DMS53 treated with DMSO at 0.1 percent for 48 hours (cell line): ENCODE results near the gene CHRNA5.

ENCODE experiments used
- DNase-seq: peaks from one replicate; lab custom pipeline; 2025; ENCODE audit not compliant: unreplicated experiment; lab: John Stamatoyannopoulos, UW

The CHRNA5 gene

GRCh38 chr15:78636378-78636859, 71.1 kb downstream of the CHRNA5 start:
- no peak for DNase-seq

- DNase-seq, result no peak
Observed at GRCh38 chr15:78637776-78638435, 72.6 kb downstream of the CHRNA5 start.

- peak; percentile 37 for DNase-seq
Observed at GRCh38 chr15:78638658-78639314, 73.5 kb downstream of the CHRNA5 start.

GRCh38 chr15:78640527-78641101, 75.3 kb downstream of the CHRNA5 start:
- DNase-seq, result no peak

GRCh38 chr15:78641102-78641748, 75.9 kb downstream of the CHRNA5 start, which contains the start of gene CHRNB4:
CHRNB4 (minus strand) TSS chr15:78641210; CDS start chr15:78641133, 77 bp downstream.
- DNase-seq, result no peak

- DNase-seq, result no peak
Observed at GRCh38 chr15:78641749-78642275, 76.5 kb downstream of the CHRNA5 start.

GRCh38 chr15:78642331-78642730, 77.0 kb downstream of the CHRNA5 start:
- DNase-seq, result no peak
